PC-9 (cell line): ENCODE measurements around the gene DAB1.

Experiments used
- CTCF ChIP-seq: fragments of 200-600 bp; sonication (generic); conservative IDR thresholded peaks from 2 replicates; pipeline ENCODE4 v1.6.1; 2017; ENCODE audit warnings: mixed run types, antibody characterized with exemption, mild to moderate bottlenecking, moderate library complexity
- EZH2 ChIP-seq: fragments of 200-600 bp; sonication (generic); IDR thresholded peaks from 2 replicates; pipeline ENCODE4 v1.8.0; 2017; ENCODE audit warnings: antibody characterized with exemption, low read depth

- no peak for TF ChIP-seq EZH2
- no peak for TF ChIP-seq CTCF
Measured at GRCh38 chr1:57067863-57068262, 356.0 kb downstream of the DAB1 start.
